ENCODE results near the gene PCSK2.
A peak's percentile ranks its signal among the peaks of the same experiment; 100 is the strongest.

Gene PCSK2

GRCh38 chr20:17406051-17406590 is 179.3 kb downstream of the PCSK2 start:
- DNase-seq, result no peak

GRCh38 chr20:17407550-17407949 is 180.7 kb downstream of the PCSK2 start:
- no peak for DNase-seq

- DNase-seq, result no peak
These were observed 190.4 kb downstream of the PCSK2 start for GRCh38 chr20:17417225-17417624.

DNA sequence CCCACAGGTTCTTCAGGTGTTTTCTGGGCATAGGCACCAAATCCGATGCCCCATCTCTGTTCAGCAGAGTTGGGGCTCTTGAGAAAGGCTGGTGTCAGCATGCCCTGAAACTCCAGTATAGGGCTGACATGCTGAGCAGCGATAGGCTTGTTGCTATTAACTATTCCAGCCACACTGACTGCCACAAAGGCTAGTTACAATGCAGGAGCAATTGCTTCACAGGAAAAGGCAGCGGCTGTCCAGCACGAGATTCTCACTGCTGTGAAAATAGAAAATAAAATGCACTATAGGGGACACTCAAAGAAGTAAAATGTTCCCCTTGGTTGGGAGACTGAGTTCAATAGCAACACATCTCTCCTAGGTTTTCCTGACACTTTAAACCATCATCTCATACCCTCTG is 191.9 kb downstream of the PCSK2 start:
- DNase-seq, result no peak

DNA sequence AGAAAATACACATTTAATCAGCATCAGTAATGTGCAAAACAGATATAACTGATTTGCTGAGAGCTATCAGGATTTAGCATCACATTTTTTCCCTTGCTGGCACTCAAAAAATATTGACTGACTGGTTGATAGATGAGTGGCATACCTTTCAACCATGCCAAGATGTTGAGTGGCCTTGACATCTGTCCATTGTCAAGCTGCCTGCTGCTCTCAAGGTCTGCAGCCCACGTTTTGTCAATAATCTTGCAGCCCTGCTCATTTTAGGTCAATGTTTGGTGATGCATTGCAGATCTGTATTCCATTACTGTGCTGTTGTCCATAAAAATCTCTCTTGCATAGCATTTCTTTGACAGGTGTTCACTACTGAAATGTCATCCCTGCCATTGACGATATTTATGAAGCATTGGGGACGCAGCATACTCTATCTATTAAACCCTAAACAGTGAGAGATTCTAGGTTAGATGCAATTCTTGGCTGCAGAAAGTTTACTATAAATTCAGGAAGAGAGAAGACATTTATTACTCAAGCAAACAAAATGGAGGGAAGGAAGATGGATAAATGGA is 192.7 kb downstream of the PCSK2 start:
- DNase-seq, result no peak

- DNase-seq, result no peak
These were observed 194.7 kb downstream of the PCSK2 start for GRCh38 chr20:17421493-17421892.

DNA sequence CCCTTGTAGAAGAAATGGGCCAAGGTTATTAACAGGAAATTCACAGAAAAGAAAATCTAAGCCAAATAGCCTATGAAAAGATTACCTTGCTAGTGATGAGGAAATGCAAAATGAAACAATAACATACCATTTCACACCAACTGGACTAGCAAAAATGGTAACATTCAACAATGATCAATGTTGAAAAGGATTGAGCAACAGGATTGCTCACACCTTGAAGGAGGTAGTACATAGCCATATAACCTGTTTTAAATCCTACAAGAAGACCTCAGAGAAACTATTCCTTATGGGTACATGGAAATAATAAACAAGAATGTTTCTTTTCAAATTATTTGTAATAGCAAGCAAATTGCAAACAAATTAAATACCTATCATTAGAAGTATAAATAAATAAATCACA is 196.9 kb downstream of the PCSK2 start:
- no peak for DNase-seq

DNA sequence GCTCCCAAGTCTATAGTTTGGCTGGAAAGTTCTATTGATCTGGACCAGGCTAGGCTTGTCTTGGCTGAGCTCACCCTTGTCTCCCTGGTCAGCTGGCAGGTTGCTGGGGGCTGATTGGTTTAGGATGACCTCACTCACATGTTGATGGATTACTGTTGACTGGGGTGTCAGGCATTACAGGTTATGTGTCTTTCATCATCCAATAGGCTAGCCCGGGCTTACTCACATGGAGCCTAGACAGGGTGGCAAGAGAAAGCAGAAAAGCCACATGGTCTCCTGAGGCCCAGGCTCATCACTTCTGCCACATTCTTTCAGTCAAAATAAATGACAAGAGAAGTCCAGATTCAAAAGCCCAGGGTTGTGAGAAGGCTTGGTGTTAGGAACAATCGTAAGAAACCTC is 200.8 kb downstream of the PCSK2 start:
- DNase-seq, result no peak

DNA sequence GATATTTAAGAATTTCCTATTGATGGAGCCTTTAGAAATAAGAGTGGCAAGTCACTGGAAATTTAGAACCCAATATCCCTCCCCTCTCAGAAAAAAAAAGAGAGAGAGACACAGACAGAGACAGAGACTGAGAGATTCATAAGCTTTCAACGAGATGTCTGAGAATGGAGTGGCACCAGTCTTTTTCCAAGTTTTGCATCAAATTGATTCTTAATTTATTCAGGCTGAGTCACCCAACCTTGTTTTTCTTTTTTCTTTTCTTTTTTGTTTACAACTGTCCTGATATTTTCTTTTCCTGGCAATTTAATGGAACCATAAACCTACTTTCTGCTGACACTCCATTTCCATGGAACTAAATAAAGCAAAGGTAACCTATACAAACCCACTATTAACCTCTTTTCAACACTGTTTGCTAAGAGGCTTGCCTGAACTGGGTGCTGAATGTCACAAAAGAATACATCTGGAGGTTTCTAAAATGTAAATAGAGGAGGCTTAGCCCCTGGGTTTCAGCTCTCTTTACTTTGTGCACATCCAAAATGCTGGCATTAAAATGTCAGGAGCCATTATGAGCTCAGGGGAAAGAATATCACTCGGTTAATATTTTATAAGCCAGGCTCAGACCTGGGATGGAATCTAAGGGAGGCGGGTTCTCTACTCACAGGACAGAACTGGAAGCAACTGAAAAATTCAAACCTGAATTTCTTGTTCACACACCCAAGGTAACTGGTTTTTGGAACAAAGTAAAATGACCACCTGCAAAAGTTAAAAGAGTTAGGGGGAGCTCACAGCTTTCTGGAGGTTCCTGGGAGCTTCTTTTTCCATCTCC is 203.5 kb downstream of the PCSK2 start:
- DNase-seq, result no peak

GRCh38 chr20:17431621-17432364 is 205.0 kb downstream of the PCSK2 start:
- peak; percentile 47 for DNase-seq

DNA sequence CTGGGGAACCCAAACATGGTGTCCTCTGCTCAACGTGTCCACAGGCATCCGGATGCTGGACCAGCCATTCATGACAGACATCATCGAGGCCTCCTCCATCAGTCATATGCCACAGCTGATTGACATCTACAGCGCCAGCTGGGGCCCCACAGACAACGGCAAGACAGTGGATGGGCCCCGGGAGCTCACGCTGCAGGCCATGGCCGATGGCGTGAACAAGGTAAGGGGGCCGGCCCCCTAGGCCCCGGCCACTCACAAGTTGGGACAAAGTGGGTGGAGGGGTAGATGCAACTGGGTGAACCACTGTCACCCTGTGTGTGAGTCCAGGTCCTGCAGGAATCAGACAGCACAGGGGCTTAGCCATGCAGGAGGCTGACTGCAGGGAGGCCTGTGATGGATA is 209.8 kb downstream of the PCSK2 start:
- no peak for DNase-seq

- DNase-seq, result no peak
These were observed 210.4 kb downstream of the PCSK2 start for GRCh38 chr20:17437251-17437650.

DNA sequence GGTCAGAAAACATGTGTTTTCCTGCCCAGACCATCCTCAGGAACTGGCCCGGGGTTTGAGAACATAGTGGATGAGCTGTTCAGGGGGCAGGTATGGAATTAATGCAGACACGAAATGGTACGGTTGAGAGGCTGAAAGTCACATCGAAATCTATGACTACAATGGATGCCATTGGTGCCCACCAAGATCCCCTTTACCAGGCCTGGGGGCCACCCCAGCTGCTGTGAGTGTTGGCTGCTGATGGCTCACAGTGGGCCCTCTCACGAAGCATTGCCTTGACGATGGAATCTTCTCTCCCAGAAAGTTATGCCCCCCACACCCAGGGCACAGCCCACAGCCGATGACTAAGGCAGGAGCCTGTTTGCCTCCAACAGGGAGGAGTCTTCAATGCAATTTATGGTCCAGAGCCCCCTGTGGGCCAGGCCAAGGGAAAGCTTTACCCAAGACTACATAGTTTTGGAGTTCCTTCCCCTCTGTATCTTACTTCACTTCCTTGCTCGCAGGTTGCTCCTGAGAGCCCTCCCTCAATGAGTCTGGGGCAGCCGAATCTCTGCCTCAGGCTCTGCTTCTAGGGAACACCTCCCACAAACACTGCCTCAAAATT is 211.7 kb downstream of the PCSK2 start:
- DNase-seq, result no peak

GRCh38 chr20:17439616-17440296 is 212.9 kb downstream of the PCSK2 start:
- no peak for DNase-seq

DNA sequence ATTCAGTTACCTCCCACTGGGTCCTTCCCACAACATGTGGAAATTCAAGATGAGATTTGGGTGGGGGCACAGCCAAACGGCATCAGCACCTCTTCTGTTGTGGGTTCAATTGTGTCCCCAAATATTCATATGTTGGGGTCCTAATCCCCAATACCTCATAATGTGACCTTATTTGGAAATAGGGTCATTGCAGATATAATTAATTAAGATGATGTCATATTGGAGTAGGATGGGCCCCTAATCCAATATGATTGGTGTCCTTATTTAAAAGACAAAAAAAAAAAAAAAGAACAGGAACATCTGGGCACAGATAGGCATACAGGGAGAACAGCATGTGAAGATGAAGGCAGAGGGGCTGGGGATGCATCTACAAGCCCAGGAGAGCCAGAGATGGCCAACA is 214.9 kb downstream of the PCSK2 start:
- no peak for DNase-seq

GRCh38 chr20:17442588-17442987 is 215.7 kb downstream of the PCSK2 start:
- no peak for DNase-seq

DNA sequence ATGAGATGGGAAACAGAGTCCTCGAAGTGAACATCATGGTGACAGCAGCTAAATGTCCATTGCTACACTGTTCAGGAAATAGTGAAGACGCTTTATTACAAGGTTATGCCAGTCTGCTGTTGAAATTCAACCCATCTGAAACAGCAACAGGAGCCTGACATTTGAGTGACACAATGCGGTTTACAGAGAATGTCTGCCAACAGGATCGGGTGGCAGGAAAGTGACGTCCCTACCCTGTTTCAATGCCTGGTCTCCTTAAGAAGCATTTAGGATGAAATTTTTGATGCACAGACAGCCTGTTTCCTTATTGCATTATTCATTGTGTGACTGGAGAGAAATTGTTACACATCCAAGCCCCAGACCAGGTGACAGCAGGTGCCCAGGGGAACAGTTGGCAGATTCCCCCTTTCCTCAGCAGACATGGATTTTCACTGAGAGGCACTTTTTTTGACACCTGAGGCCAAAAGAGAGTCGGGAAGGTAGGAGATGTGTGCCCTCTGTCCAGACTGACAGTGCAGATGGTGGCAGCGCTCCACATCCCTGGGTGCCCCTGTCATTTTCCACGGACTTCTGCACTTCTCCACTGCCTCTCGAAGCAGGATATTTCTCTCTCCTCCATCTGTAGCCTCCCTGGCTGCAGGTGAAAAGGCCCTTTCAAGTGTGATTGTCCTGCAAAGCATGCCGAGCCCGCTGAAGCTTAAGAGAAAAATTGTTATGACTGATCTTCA is 216.5 kb downstream of the PCSK2 start:
- DNase-seq, result no peak

- DNase-seq, result no peak
These were observed 217.3 kb downstream of the PCSK2 start for GRCh38 chr20:17444091-17444490.

- DNase-seq, result no peak
These were observed 218.7 kb downstream of the PCSK2 start for GRCh38 chr20:17445543-17445942.

- DNase-seq, result no peak
These were observed 219.3 kb downstream of the PCSK2 start for GRCh38 chr20:17446171-17446570.

GRCh38 chr20:17448071-17448470 is 221.2 kb downstream of the PCSK2 start:
- DNase-seq, result no peak

GRCh38 chr20:17449031-17449430 is 222.2 kb downstream of the PCSK2 start:
- no peak for DNase-seq
